ENCODE results near the gene TMEM61. TPM values are rescaled to one million over a fixed set of nuclear protein-coding genes. Genes with fewer than 3 reads are reported as not detected.

Gene TMEM61
- total RNA-seq, 2 experiments from 2014 or later: not detected

GRCh38 chr1:54996359-54996868 is 16.0 kb downstream of the TMEM61 start:
- ChIA-PET POLR2A (interaction anchor here (1.7 kb wide), 1 partner anchor 52 kb away, joined by 9 read pairs; no protein-coding TSS in a partner anchor), CTCF (interaction anchor here (0.6 to 6.4 kb wide), 20 partner anchors 9 to 195 kb away, joined by 3 to 119 read pairs (median 4); partner anchors contain the start of genes DHCR24 and TTC22)
- Mint-ChIP-seq H3K9me3 (ENCODE audit: insufficient read depth) (no peaks in the 10 kb centered on the region), H3K27ac (peak overlapping the region; percentile 87), H3K36me3 (ENCODE audit: low read depth) (no peaks in the 10 kb centered on the region), H3K4me3 (peak overlapping the region; percentile 42), H3K4me1 (ENCODE audit: low read depth) (peaks cover 40% of the 10 kb centered on the region), H3K27me3 (ENCODE audit: low read depth) (peaks cover 32% of the 10 kb centered on the region)
- DNase-seq (peak; percentile 86), ATAC-seq (peak; percentile 82)

GRCh38 chr1:54996869-54997710 is 16.7 kb downstream of the TMEM61 start:
- DNase-seq (no peak), ATAC-seq (peak; percentile 16)
- Mint-ChIP-seq H3K36me3 (ENCODE audit: low read depth) (no peaks in the 10 kb centered on the region), H3K9me3 (ENCODE audit: insufficient read depth) (no peaks in the 10 kb centered on the region), H3K27ac (no peak overlapping the region), H3K4me3 (peak overlapping the region; percentile 42), H3K27me3 (ENCODE audit: low read depth) (peaks cover 32% of the 10 kb centered on the region), H3K4me1 (ENCODE audit: low read depth) (peaks cover 40% of the 10 kb centered on the region)
- ChIA-PET POLR2A (interaction anchor here (0.8 to 1.7 kb wide), 2 partner anchors 48 to 52 kb away, joined by 3 to 9 read pairs; no protein-coding TSS in a partner anchor), CTCF (interaction anchor here (0.7 to 6.4 kb wide), 15 partner anchors 8 to 196 kb away, joined by 3 to 119 read pairs (median 4); partner anchors contain the start of gene TTC22)

DNA sequence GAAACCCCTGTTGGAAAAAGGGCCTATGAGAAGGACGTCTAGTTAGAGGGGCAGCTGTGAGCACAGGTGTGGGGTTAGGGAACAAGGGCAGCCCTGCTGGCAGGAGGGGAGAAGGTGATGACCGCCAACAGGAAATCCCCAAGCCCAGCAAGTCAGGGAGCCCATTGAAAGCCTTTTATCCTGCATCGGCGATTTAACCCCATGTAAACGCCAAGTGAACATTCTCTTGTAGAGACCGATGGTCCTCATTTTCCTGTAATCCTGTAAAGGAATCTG is 17.2 kb downstream of the TMEM61 start:
- H3K27me3 Mint-ChIP-seq (ENCODE audit: low read depth): peaks cover 32% of the 10 kb centered on the region
- H3K4me3 Mint-ChIP-seq: no peak overlapping the region
- peaks cover 39% of the 10 kb centered on the region for H3K4me1 Mint-ChIP-seq (ENCODE audit: low read depth)
- no peaks in the 10 kb centered on the region for H3K36me3 Mint-ChIP-seq (ENCODE audit: low read depth)
- POLR2A ChIA-PET: no interaction called here
- DNase-seq: no peak
- H3K27ac Mint-ChIP-seq: no peak overlapping the region
- CTCF ChIA-PET: interaction anchor here (0.9 to 6.4 kb wide), 5 partner anchors 8 to 53 kb away, joined by 3 to 119 read pairs (median 7); no protein-coding TSS in a partner anchor
- ATAC-seq: no peak
- H3K9me3 Mint-ChIP-seq (ENCODE audit: insufficient read depth): no peaks in the 10 kb centered on the region

DNA sequence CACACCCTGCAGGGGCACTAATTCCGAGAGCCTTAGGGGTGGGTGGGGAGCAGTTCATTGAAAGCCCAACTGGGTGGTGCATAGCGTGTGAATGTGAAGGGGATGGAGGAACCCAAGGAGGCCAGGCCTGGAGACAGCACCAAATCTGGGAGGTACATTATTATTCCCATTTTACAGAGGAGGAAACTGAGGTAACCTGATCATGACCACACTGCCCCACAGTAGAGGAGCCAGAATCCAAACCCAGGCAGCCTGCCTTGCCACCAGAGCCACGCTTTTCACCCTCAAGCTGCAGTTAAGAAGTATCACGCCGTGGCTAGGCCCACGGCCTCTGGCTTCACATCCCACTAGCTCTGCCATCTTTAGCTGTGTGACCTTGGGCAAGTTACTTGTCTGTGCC is 17.7 kb downstream of the TMEM61 start:
- Mint-ChIP-seq H3K4me1 (ENCODE audit: low read depth) (peaks cover 36% of the 10 kb centered on the region), H3K9me3 (ENCODE audit: insufficient read depth) (no peaks in the 10 kb centered on the region), H3K27me3 (ENCODE audit: low read depth) (peaks cover 32% of the 10 kb centered on the region), H3K4me3 (no peak overlapping the region), H3K36me3 (ENCODE audit: low read depth) (no peaks in the 10 kb centered on the region), H3K27ac (no peak overlapping the region)
- ATAC-seq (no peak), DNase-seq (no peak)
- ChIA-PET POLR2A (no interaction called here), CTCF (interaction anchor here (0.9 to 6.4 kb wide), 3 partner anchors 9 to 53 kb away, joined by 3 to 119 read pairs (median 78); no protein-coding TSS in a partner anchor)

DNA sequence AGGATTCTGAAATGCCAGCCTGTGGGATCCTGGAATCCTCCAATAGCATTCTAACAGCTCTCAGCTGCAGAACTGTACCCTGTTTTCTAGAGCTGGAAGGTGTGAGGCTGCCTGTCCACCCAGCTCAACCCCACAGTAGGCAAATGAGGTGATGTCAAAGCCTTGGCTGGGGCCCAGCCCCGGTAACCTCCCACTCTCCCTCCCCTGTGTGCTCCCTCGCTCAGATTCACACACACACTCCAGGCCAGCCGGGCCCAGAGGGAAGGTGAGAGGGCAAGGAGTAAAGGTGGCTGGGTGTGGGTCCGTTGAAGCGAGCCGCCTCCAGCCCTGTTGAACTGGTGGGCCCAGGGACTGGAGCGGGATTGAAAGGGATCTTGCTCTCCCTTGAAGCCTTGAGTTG is 18.2 kb downstream of the TMEM61 start, which contains the start of gene BSND:
Gene BSND, plus strand, starts transcription at position 257 of the 400 bp plus-strand sequence. CDS start 254 bp downstream, outside the sequence.
- no peak within 1 kb of the TSS for H3K27ac Mint-ChIP-seq
- H3K4me1 Mint-ChIP-seq (ENCODE audit: low read depth): peaks cover 36% of the 10 kb centered on the region
- H3K4me3 Mint-ChIP-seq: no peak within 1 kb of the TSS
- H3K36me3 Mint-ChIP-seq (ENCODE audit: low read depth): no peaks in the 10 kb centered on the region
- POLR2A ChIA-PET: no interaction called here
- peaks cover 32% of the 10 kb centered on the region for H3K27me3 Mint-ChIP-seq (ENCODE audit: low read depth)
- H3K9me3 Mint-ChIP-seq (ENCODE audit: insufficient read depth): no peaks in the 10 kb centered on the region
- no peak for ATAC-seq
- DNase-seq: no peak
- CTCF ChIA-PET: interaction anchor here (1.7 to 6.4 kb wide), 3 partner anchors 24 to 54 kb away, joined by 4 to 119 read pairs (median 78); no protein-coding TSS in a partner anchor

DNA sequence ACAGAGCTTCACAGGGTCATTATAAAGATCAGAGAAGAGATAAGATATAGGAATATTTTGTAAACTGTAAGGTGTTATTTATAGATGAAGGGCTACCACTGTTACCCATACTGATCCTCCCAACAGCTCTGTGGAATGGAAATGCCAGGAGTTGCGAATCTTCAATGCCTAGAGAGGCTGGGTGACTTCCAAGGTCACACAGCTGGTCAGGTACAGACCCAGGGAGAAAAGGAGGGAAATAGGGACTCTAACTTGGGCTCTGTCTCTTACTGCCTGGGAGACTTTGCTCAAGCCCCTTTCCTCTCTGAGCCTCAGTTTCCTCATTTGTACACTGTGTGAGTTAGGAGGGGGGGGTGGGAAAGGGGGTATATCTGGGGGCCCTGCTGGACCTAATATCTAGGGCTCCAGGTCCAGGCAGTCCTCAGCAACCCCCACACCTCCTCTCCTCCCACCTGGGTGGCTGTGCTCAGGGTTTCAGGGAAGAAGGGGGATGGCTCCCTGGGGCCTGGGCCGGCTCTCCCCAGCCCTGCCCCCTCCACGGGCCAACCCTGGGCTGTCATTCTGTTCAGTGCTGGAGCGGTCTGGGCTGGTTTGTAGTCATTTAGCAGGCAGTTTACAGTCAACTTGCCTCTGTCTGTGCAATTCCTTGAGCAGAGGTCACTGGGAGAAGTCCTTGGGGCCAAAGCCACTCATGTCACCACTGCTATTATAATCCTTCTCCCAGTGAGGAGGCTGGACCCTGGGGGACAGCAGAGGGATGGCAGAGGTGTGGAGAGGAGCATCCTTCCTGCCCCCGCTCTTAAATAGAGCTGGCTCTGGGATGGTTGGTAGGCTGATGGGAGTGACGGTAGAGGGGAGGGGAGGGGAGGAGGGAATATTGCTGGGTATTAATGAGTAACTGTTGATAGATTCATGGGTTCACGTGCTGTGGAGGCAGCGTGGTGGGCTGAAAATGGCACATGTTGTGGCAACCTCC is 20.0 kb downstream of the TMEM61 start:
- POLR2A ChIA-PET: no interaction called here
- no peak overlapping the region for H3K27ac Mint-ChIP-seq
- no peaks in the 10 kb centered on the region for H3K9me3 Mint-ChIP-seq (ENCODE audit: insufficient read depth)
- H3K36me3 Mint-ChIP-seq (ENCODE audit: low read depth): no peaks in the 10 kb centered on the region
- H3K27me3 Mint-ChIP-seq (ENCODE audit: low read depth): peaks cover 23% of the 10 kb centered on the region
- CTCF ChIA-PET: interaction anchor here (1.6 to 6.4 kb wide), 4 partner anchors 22 to 56 kb away, joined by 4 to 119 read pairs (median 14); no protein-coding TSS in a partner anchor
- no peak overlapping the region for H3K4me3 Mint-ChIP-seq
- no peak for ATAC-seq
- H3K4me1 Mint-ChIP-seq (ENCODE audit: low read depth): peaks cover 21% of the 10 kb centered on the region
- DNase-seq: no peak

DNA sequence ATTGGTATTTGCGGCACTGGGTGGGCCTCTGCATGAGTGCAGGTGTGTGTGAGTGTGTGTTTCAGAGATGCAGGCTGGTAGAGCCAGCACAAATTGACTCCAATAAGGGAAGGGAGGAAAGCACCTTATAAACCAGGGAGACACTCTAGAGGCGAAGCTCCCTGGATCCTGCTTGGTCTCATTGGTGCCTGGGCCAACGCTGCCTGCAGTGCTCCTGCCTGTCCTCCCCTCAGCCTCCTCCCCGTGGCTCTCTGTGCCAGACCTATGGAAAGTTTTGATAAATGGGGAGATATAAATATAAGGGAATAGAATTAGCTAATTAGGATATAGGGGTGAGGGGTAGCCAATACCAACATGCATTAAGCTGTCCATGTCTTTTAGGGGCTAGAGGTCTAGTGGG is 20.9 kb downstream of the TMEM61 start:
- H3K27ac Mint-ChIP-seq: no peak overlapping the region
- H3K9me3 Mint-ChIP-seq (ENCODE audit: insufficient read depth): no peaks in the 10 kb centered on the region
- no peak for ATAC-seq
- no peaks in the 10 kb centered on the region for H3K36me3 Mint-ChIP-seq (ENCODE audit: low read depth)
- peaks cover 14% of the 10 kb centered on the region for H3K27me3 Mint-ChIP-seq (ENCODE audit: low read depth)
- CTCF ChIA-PET: interaction anchor here (1.0 to 3.5 kb wide), 2 partner anchors 15 to 56 kb away, joined by 4 to 23 read pairs; no protein-coding TSS in a partner anchor
- no peak for DNase-seq
- POLR2A ChIA-PET: no interaction called here
- H3K4me1 Mint-ChIP-seq (ENCODE audit: low read depth): peaks cover 11% of the 10 kb centered on the region
- no peak overlapping the region for H3K4me3 Mint-ChIP-seq

- H3K4me3 Mint-ChIP-seq: no peak overlapping the region
- no peaks in the 10 kb centered on the region for H3K9me3 Mint-ChIP-seq (ENCODE audit: insufficient read depth)
- no peak overlapping the region for H3K27ac Mint-ChIP-seq
- peaks cover 6% of the 10 kb centered on the region for H3K27me3 Mint-ChIP-seq (ENCODE audit: low read depth)
- ChIA-PET POLR2A (no interaction called here), CTCF (interaction anchor here (0.7 to 3.5 kb wide), 3 partner anchors 11 to 58 kb away, joined by 3 to 23 read pairs (median 6); no protein-coding TSS in a partner anchor)
- H3K36me3 Mint-ChIP-seq (ENCODE audit: low read depth): no peaks in the 10 kb centered on the region
- DNase-seq (no peak), ATAC-seq (no peak)
- H3K4me1 Mint-ChIP-seq (ENCODE audit: low read depth): no peaks in the 10 kb centered on the region
Measured at GRCh38 chr1:55002686-55003085, 22.3 kb downstream of the TMEM61 start.

DNA sequence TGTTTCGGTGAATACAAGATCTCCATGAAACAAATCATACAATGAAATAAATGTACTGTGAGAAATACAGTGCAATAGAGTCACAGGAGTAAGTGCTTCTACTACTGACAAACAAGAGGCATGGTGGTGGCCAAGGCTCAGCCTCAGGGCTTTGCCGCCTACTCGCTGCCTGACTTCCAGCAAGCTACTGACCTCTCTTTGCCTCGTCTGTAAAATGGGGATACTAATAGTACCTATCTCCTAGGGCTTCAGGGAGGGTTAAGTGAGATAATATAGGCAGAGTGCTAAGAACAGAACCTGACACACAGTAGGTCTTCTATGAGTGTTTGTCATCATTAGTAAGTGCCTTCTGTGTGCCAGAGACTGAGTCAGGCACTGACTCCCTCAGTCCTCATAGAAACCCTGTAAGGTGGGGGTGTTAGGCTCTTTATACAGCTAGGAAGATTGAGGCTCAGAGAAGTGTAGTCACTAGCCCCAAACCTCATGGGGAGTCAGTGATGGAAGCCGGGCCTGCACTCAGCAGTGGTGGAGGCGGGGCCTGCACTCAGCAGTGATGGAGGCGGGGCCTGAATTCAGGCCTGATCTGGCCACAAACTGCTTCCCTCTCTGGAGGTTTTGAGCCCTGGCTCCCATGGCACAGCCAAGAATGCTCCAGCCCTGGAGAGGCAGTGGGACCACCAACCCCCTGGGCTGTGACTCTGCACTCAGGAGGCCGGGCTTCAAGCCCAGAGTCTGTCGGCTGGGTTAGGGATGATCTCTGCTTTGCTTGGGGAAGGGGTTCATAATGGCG is 25.1 kb downstream of the TMEM61 start:
- DNase-seq (no peak), ATAC-seq (peak; percentile 44)
- Mint-ChIP-seq H3K9me3 (ENCODE audit: insufficient read depth) (no peaks in the 10 kb centered on the region), H3K4me1 (ENCODE audit: low read depth) (no peaks in the 10 kb centered on the region), H3K27ac (no peak overlapping the region), H3K27me3 (ENCODE audit: low read depth) (peaks cover 2% of the 10 kb centered on the region), H3K4me3 (no peak overlapping the region), H3K36me3 (ENCODE audit: low read depth) (no peaks in the 10 kb centered on the region)
- ChIA-PET CTCF (interaction anchor here (0.7 kb wide), 1 partner anchor 9 kb away, joined by 3 read pairs; no protein-coding TSS in a partner anchor), POLR2A (no interaction called here)

- H3K4me1 Mint-ChIP-seq (ENCODE audit: low read depth): no peaks in the 10 kb centered on the region
- no peak overlapping the region for H3K27ac Mint-ChIP-seq
- ATAC-seq (no peak), DNase-seq (no peak)
- ChIA-PET CTCF (interaction anchor here (1.3 kb wide), 1 partner anchor 15 kb away, joined by 6 read pairs; no protein-coding TSS in a partner anchor), POLR2A (no interaction called here)
- no peaks in the 10 kb centered on the region for H3K36me3 Mint-ChIP-seq (ENCODE audit: low read depth)
- H3K27me3 Mint-ChIP-seq (ENCODE audit: low read depth): peaks cover 2% of the 10 kb centered on the region
- H3K4me3 Mint-ChIP-seq: no peak overlapping the region
- H3K9me3 Mint-ChIP-seq (ENCODE audit: insufficient read depth): no peaks in the 10 kb centered on the region
Measured at GRCh38 chr1:55006931-55007330, 26.5 kb downstream of the TMEM61 start.

All from activated CD8-positive, alpha-beta T cell treated with anti-CD3 and anti-CD28 coated beads, Interleukin-2, amount 10 ng/mL, durations not matched to agents 7 days and 5 days (primary cell).